ENCODE measurements around the gene NOC4L.
A peak's percentile ranks its signal among the peaks of the same experiment; 100 is the strongest.
"Not testable (repeated sequence)": the region's sequence is repeated elsewhere in the genome, so short reads cannot be mapped to it uniquely, and the experiment has no call there.

Gene NOC4L

DNA sequence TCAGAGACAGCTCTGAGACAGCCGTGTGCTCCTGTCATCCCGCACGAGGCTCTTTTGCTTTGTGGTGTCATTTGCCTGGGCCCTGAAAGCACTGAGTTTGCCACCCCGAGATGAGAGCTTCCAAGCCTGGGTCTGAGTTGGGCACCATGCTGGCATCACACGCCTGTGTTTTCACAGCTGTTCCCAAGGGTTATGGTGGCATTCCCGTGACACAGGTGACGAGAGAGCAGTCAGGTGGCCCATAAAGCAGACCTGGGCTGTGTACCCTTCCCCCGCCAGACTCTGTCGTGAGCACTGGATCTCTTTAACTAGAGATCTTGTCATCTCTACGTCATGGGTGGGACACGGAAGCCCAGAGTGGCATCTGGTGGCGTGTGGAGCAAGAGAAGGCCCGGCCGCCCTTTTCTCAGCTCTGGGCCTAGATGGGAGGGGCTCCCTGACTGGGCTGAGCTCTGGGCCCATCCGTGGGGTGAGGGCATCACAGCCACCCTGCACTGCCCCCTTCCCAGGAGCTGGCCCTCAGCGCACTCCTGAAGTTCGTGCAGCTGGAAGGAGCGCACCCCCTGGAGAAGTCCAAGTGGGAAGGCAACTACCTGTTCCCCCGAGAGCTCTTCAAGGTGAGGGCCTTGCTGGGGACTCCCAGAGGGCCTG lies 2.6 kb downstream of the NOC4L start:
- Histone ChIP-seq H3K4me1 (ENCODE audit: control insufficient read depth, insufficient read depth, low read length) (peaks cover 20% of the 10 kb centered on the region), H3K36me3 (ENCODE audit: control insufficient read depth, insufficient read depth, low read length, severe bottlenecking) (peaks cover 10% of the 10 kb centered on the region), H3K4me3 (ENCODE audit: low read length) (no peak overlapping the region), H3K9me3 (ENCODE audit: control insufficient read depth, low read length) (no peaks in the 10 kb centered on the region), H3K27me3 (replicated peaks; ENCODE audit: control insufficient read depth, insufficient read depth, low read length) (no peaks in the 10 kb centered on the region), H3K9ac (ENCODE audit: low read length) (no peak overlapping the region)
- no peak for DNase-seq (ENCODE audit: low read depth)

DNA sequence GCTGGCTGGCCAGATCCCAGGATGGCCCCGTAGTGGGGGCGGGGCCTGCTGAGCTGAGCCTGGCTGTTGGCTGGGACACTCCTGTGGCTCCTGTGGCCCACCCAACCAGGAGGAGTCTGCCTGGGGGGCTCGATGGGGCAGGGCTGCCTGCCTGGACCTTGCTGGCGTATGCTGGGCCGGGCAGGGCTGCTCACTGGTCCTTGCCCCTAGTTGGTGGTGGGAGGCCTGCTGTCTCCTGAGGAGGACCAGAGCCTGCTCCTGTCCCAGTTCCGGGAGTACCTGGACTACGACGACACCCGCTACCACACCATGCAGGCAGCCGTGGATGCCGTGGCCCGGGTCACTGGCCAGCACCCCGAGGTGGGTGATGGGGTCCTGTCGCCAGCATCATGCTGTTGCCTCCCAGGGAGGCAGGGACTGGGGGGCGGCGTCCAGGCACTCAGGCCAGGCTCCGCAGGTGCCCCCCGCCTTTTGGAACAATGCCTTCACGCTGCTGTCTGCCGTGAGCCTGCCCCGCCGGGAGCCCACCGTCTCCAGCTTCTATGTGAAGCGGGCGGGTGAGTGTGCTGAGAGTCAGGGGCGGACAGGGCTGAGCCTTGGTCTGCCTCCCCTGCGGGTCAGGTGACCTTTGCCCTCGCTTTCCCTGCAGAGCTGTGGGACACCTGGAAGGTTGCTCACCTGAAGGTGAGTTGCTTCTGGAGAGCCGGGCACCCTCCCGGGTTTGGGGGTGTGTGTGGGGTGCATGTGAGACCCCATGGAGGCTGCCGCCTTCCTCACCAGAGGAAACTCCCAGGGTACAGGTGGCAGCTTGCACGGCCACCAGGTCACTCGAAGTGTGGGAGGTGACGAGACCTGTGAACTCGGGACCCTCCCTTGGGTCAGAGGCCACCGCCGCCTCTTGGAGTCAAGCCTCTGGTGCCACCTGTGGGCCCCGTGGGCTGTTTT lies 3.4 kb downstream of the NOC4L start:
- Histone ChIP-seq H3K27me3 (replicated peaks; ENCODE audit: control insufficient read depth, insufficient read depth, low read length) (no peaks in the 10 kb centered on the region), H3K9ac (ENCODE audit: low read length) (no peak overlapping the region), H3K36me3 (ENCODE audit: control insufficient read depth, insufficient read depth, low read length, severe bottlenecking) (peaks cover 8% of the 10 kb centered on the region), H3K4me1 (ENCODE audit: control insufficient read depth, insufficient read depth, low read length) (peaks cover 15% of the 10 kb centered on the region), H3K9me3 (ENCODE audit: control insufficient read depth, low read length) (no peaks in the 10 kb centered on the region), H3K4me3 (ENCODE audit: low read length) (no peak overlapping the region)
- no peak for DNase-seq (ENCODE audit: low read depth)

DNA sequence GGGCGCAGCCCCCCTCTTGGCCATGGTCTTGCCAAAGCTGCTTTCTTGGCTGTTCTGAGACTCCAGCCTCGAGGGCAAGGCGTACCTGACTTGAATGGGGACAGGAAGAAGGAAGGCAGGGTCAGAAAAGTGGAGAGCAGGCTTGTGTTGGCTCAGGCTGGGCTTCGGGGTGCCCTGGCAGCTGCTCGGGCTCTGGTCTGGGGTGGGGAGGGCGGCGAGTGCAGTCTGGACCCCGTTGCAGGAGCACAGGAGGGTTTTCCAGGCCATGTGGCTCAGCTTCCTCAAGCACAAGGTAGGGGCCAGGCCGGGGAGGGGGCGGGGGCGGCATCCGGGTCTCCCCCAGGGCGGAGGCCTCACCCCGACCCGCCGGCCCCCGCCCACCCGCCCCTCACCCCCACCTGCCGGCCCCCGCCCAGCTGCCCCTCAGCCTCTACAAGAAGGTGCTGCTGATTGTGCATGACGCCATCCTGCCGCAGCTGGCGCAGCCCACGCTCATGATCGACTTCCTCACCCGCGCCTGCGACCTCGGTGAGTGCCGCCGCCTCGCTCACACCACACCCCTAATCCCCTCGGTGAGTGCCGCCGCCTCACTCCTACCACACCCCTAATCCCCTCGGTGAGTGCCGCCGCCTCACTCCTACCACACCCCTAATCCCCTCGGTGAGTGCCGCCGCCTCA lies 4.2 kb downstream of the NOC4L start:
- no peak for DNase-seq (ENCODE audit: low read depth)
- no peaks in the 10 kb centered on the region for H3K9me3 ChIP-seq (ENCODE audit: control insufficient read depth, low read length)
- peaks cover 9% of the 10 kb centered on the region for H3K4me1 ChIP-seq (ENCODE audit: control insufficient read depth, insufficient read depth, low read length)
- no peak overlapping the region for H3K9ac ChIP-seq (ENCODE audit: low read length)
- no peak overlapping the region for H3K4me3 ChIP-seq (ENCODE audit: low read length)
- H3K27me3 ChIP-seq (replicated peaks; ENCODE audit: control insufficient read depth, insufficient read depth, low read length) = no peaks in the 10 kb centered on the region
- H3K36me3 ChIP-seq (ENCODE audit: control insufficient read depth, insufficient read depth, low read length, severe bottlenecking) = peaks cover 8% of the 10 kb centered on the region

DNA sequence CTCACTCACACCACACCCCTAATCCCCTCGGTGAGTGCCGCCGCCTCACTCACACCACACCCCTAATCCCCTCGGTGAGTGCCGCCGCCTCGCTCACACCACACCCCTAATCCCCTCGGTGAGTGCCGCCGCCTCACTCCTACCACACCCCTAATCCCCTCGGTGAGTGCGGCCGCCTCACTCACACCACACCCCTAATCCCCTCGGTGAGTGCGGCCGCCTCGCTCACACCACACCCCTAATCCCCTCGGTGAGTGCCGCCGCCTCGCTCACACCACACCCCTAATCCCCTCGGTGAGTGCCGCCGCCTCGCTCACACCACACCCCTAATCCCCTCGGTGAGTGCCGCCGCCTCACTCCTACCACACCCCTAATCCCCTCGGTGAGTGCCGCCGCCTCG lies 5.3 kb downstream of the NOC4L start:
- not testable (repeated sequence) for H3K36me3 ChIP-seq (ENCODE audit: control insufficient read depth, insufficient read depth, low read length, severe bottlenecking); H3K4me3 ChIP-seq (ENCODE audit: low read length); DNase-seq (ENCODE audit: low read depth); H3K9me3 ChIP-seq (ENCODE audit: control insufficient read depth, low read length); H3K9ac ChIP-seq (ENCODE audit: low read length); H3K27me3 ChIP-seq (replicated peaks; ENCODE audit: control insufficient read depth, insufficient read depth, low read length)
- peaks cover 13% of the 10 kb centered on the region for H3K4me1 ChIP-seq (ENCODE audit: control insufficient read depth, insufficient read depth, low read length)

DNA sequence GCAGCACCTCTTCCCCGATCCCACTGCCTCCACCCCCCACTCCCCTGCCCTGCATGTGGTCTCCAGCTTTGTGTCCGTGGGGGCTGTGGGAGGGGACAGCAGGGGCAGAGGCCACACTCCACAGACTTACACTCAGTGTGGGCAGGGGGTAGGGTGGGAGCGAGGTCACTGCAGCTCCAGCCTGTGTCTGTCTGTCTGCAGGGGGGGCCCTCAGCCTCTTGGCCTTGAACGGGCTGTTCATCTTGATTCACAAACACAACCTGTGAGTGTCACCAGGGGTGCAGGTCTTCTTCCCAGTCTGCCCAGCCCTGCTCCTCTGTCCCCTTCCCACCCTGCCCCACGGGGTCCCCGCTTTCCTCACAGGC lies 6.5 kb downstream of the NOC4L start:
- Histone ChIP-seq H3K9me3 (ENCODE audit: control insufficient read depth, low read length) (no peaks in the 10 kb centered on the region), H3K4me1 (ENCODE audit: control insufficient read depth, insufficient read depth, low read length) (peaks cover 4% of the 10 kb centered on the region), H3K27me3 (replicated peaks; ENCODE audit: control insufficient read depth, insufficient read depth, low read length) (no peaks in the 10 kb centered on the region), H3K9ac (ENCODE audit: low read length) (no peak overlapping the region), H3K36me3 (ENCODE audit: control insufficient read depth, insufficient read depth, low read length, severe bottlenecking) (peaks cover 8% of the 10 kb centered on the region), H3K4me3 (ENCODE audit: low read length) (no peak overlapping the region)
- DNase-seq (ENCODE audit: low read depth) = no peak

DNA sequence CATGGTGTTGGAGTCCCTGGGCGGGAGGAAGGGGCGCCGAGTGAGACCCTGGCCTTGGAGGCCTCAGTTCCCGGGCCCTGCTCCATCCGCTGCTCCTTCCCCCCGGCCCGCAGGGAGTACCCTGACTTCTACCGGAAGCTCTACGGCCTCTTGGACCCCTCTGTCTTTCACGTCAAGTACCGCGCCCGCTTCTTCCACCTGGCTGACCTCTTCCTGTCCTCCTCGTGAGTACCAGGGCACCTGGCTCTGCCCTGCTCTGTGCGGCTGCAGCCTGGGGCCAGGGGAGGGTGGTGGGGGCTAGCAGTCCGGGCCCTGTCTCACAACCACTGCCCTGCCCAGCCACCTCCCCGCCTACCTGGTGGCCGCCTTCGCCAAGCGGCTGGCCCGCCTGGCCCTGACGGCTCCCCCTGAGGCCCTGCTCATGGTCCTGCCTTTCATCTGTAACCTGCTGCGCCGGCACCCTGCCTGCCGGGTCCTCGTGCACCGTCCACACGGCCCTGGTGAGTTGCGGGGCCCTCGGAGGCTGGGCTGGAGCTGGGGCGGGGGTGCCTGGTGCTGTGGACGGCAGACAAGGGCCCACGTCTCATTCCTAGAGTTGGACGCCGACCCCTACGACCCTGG lies 7.0 kb downstream of the NOC4L start:
- H3K27me3 ChIP-seq (replicated peaks; ENCODE audit: control insufficient read depth, insufficient read depth, low read length) = no peaks in the 10 kb centered on the region
- no peaks in the 10 kb centered on the region for H3K9me3 ChIP-seq (ENCODE audit: control insufficient read depth, low read length)
- no peak overlapping the region for H3K9ac ChIP-seq (ENCODE audit: low read length)
- DNase-seq (ENCODE audit: low read depth) = no peak
- peaks cover 4% of the 10 kb centered on the region for H3K4me1 ChIP-seq (ENCODE audit: control insufficient read depth, insufficient read depth, low read length)
- peaks cover 8% of the 10 kb centered on the region for H3K36me3 ChIP-seq (ENCODE audit: control insufficient read depth, insufficient read depth, low read length, severe bottlenecking)
- no peak overlapping the region for H3K4me3 ChIP-seq (ENCODE audit: low read length)

DNA sequence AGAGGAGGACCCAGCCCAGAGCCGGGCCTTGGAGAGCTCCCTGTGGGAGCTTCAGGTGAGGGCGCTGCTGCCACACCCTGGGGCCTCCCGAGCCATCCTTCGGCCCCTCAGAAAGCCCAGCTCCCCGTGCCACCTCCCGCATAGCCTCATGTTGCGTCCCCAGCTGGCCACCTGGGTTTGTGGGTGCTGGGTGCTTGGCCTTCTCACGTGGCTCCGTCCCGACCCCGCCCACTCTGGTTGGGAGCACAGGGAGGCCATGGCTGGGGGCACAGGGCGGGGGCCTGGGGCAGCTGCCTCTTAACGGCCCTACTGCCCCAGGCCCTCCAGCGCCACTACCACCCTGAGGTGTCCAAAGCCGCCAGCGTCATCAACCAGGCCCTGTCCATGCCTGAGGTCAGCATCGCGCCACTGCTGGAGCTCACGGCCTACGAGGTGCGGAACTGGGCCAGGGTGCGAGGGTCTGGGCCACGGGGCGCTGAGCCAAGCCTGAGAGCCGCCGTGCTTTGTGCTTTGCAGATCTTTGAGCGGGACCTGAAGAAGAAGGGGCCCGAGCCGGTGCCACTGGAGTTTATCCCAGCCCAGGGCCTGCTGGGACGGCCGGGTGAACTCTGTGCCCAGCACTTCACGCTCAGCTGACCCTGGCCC lies 7.6 kb downstream of the NOC4L start:
- Histone ChIP-seq H3K36me3 (ENCODE audit: control insufficient read depth, insufficient read depth, low read length, severe bottlenecking) (peaks cover 14% of the 10 kb centered on the region), H3K4me3 (ENCODE audit: low read length) (no peak overlapping the region), H3K9me3 (ENCODE audit: control insufficient read depth, low read length) (no peaks in the 10 kb centered on the region), H3K4me1 (ENCODE audit: control insufficient read depth, insufficient read depth, low read length) (peaks cover 4% of the 10 kb centered on the region), H3K27me3 (replicated peaks; ENCODE audit: control insufficient read depth, insufficient read depth, low read length) (no peaks in the 10 kb centered on the region), H3K9ac (ENCODE audit: low read length) (no peak overlapping the region)
- no peak for DNase-seq (ENCODE audit: low read depth)

DNA sequence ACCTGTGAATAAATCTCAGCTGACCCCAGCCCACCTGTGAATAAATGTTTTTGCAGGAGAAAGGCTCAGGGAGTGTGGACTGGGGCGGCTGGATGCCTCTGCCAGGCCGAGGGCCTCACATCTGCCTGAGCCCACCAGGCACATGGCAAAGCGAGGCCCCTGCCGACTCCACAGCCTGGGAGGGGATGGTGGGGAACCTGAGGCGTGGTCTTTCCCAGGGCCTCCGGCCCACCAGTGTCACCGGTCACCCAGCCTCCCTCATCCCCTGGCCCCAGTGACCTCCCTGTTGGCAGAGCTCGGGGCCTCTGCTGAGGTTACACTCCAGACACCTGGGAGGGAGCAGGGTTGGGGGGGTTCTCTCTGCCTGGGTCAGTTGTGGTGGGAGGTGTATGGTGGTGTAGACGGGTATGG lies 8.2 kb downstream of the NOC4L start:
- no peak overlapping the region for H3K9ac ChIP-seq (ENCODE audit: low read length)
- no peak for DNase-seq (ENCODE audit: low read depth)
- H3K36me3 ChIP-seq (ENCODE audit: control insufficient read depth, insufficient read depth, low read length, severe bottlenecking) = peaks cover 18% of the 10 kb centered on the region
- no peaks in the 10 kb centered on the region for H3K9me3 ChIP-seq (ENCODE audit: control insufficient read depth, low read length)
- H3K27me3 ChIP-seq (replicated peaks; ENCODE audit: control insufficient read depth, insufficient read depth, low read length) = no peaks in the 10 kb centered on the region
- H3K4me1 ChIP-seq (ENCODE audit: control insufficient read depth, insufficient read depth, low read length) = peaks cover 4% of the 10 kb centered on the region
- no peak overlapping the region for H3K4me3 ChIP-seq (ENCODE audit: low read length)

DNA sequence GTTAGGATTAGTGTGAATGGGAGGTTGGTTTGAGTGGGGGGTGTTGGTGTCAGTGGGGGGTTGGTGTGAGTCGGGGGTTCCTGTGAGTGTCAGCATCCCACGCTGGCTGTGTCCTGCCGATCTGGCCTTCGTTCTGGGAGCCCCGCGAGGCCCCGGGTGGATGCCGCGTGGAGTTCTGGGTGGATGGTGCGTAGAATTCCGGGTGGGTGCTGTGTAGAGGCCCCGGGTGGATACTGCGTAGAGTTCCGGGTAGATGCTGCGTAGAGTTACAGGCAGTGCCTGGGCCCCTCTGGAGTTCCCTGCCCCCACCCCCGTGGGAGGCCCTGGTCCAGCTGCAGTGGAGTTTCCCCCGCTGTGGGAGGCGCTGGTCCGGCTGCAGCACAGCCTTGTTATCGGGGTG lies 8.7 kb downstream of the NOC4L start:
- Histone ChIP-seq H3K27me3 (replicated peaks; ENCODE audit: control insufficient read depth, insufficient read depth, low read length) (no peaks in the 10 kb centered on the region), H3K4me1 (ENCODE audit: control insufficient read depth, insufficient read depth, low read length) (peaks cover 4% of the 10 kb centered on the region), H3K4me3 (ENCODE audit: low read length) (no peak overlapping the region), H3K9ac (ENCODE audit: low read length) (no peak overlapping the region), H3K9me3 (ENCODE audit: control insufficient read depth, low read length) (no peaks in the 10 kb centered on the region), H3K36me3 (ENCODE audit: control insufficient read depth, insufficient read depth, low read length, severe bottlenecking) (peaks cover 23% of the 10 kb centered on the region)
- no peak for DNase-seq (ENCODE audit: low read depth)

DNA sequence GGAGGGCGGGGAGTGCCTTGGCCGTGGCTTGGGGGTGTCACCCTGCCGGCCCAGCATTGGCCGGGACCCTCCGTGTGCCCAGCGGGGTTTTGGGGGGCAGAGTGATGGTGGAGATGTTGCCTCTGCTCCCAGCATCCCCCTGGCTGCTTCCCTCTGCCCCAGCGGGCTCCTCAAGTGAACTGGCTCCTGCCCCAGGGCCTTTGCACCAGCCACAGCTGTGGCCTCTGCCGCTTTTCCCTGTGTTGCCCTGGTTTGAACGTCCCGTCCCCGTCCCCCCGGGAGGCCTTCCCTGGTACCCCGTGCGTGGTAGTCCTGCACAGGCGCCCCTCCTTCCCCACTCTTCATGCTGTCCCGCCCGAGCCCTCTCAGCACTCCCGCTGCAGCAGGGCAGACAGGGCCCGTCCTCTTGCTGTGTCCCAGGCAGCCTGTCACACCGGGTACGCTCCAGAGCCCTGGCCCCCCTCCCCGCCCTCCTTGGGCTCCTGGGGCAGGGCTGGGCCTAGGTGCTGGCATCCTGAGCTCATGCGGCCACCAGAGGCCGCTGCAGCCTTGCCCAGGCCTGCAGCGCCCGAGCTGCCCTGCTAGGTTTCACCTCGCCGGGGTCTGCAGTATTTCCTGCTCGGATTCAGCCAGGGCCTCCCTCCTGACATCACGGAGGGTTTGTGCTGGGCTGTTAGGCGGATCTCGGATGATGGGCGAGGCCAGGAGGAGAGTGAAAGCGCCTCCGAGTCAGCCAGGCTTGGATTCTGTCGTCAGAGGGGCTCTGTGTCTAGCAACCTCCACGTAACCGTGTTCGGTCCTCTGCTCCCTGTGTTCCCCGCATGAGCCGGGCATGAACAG lies 9.5 kb downstream of the NOC4L start:
- Histone ChIP-seq H3K27me3 (replicated peaks; ENCODE audit: control insufficient read depth, insufficient read depth, low read length) (no peaks in the 10 kb centered on the region), H3K9ac (ENCODE audit: low read length) (peak overlapping the region; percentile 59), H3K9me3 (ENCODE audit: control insufficient read depth, low read length) (no peaks in the 10 kb centered on the region), H3K36me3 (ENCODE audit: control insufficient read depth, insufficient read depth, low read length, severe bottlenecking) (peaks cover 23% of the 10 kb centered on the region), H3K4me1 (ENCODE audit: control insufficient read depth, insufficient read depth, low read length) (peaks cover 4% of the 10 kb centered on the region), H3K4me3 (ENCODE audit: low read length) (peak overlapping the region; percentile 52)
- peak; percentile 72 for DNase-seq (ENCODE audit: low read depth)
